SK-N-SH (cell line): ENCODE data around the gene ADTRP. TPM values are rescaled to one million over a fixed set of nuclear protein-coding genes. Genes with fewer than 3 reads are reported as not detected.

ENCODE experiments used
- ELF1 ChIP-seq: IDR thresholded peaks from 2 replicates; pipeline ENCODE4 v1.4.0; 2012
- EP300 ChIP-seq, 2 experiments: IDR thresholded peaks; 2 replicates each; pipeline versions ENCODE4 v1.4.0 to v1.6.1; 2012; ENCODE audit warnings: borderline replicate concordance in 1 of 2, low read depth in 1 of 2, low read length in 1 of 2
- EZH2phosphoT487 ChIP-seq: fragments of 200-600 bp; sonication (generic); IDR thresholded peaks from 2 replicates; pipeline ENCODE4 v1.6.1; 2017; ENCODE audit warnings: low read depth, mixed run types, mild to moderate bottlenecking, antibody characterized with exemption, moderate library complexity, borderline replicate concordance
- MEF2A ChIP-seq: IDR thresholded peaks from 2 replicates; pipeline ENCODE4 v1.4.0; 2012; ENCODE audit warnings: low read depth, borderline replicate concordance
- MXI1 ChIP-seq: IDR thresholded peaks from 2 replicates; pipeline ENCODE4 v1.6.1; 2012; ENCODE audit warnings: mild to moderate bottlenecking, low read depth, low read length, improper control_type of control experiment
- PBX3 ChIP-seq: IDR thresholded peaks from 2 replicates; pipeline ENCODE4; 2012
- POLR2AphosphoS5 ChIP-seq: IDR thresholded peaks from 2 replicates; pipeline ENCODE4 v1.6.1; 2012; ENCODE audit warnings: low read depth, low read length
- RAD21 ChIP-seq: IDR thresholded peaks from 2 replicates; pipeline ENCODE4 v1.6.1; 2012; ENCODE audit warnings: mild to moderate bottlenecking, low read length
- RXRA ChIP-seq: IDR thresholded peaks from 2 replicates; pipeline ENCODE4 v1.4.0; 2012; ENCODE audit warnings: low read depth, mild to moderate bottlenecking, borderline replicate concordance
- SMC3 ChIP-seq: IDR thresholded peaks from 2 replicates; pipeline ENCODE4 v1.6.1; 2012; ENCODE audit warnings: low read depth, low read length, improper control_type of control experiment
- TAF1 ChIP-seq: IDR thresholded peaks from 2 replicates; pipeline ENCODE4 v1.6.1; 2012; ENCODE audit warnings: low read depth, mild to moderate bottlenecking, low read length, moderate library complexity, borderline replicate concordance
- TCF12 ChIP-seq: IDR thresholded peaks from 2 replicates; pipeline ENCODE4 v1.4.0; 2012
- USF1 ChIP-seq: IDR thresholded peaks from 2 replicates; pipeline ENCODE4 v1.4.0; 2012; ENCODE audit warnings: low read depth, borderline replicate concordance
- polyA plus RNA-seq, 3 experiments: library from polyadenylated mRNA; depleted of rRNA; stranded (reverse); fragments of >200 nt; gene quantifications; 2 replicates each; pipeline ENCODE4 v1.2.3, GENCODE V29; 2012
- TF ChIP-seq, protein P1 (sequence below): IDR thresholded peaks from 2 replicates; pipeline ENCODE4 v1.6.1; 2012; ENCODE audit warnings: mild to moderate bottlenecking, low read depth, low read length, moderate library complexity
- TF ChIP-seq, protein P2 (sequence below): fragments of 200-600 bp; sonication (generic); IDR thresholded peaks from 2 replicates; pipeline ENCODE4 v1.6.1; 2017; ENCODE audit warnings: antibody characterized with exemption, mild to moderate bottlenecking, moderate library complexity

Gene ADTRP
- polyA plus RNA-seq, 1 of the 3 experiments (the other 2 are of a cell fraction) = 0.84 TPM

- TF ChIP-seq, protein P1, sequence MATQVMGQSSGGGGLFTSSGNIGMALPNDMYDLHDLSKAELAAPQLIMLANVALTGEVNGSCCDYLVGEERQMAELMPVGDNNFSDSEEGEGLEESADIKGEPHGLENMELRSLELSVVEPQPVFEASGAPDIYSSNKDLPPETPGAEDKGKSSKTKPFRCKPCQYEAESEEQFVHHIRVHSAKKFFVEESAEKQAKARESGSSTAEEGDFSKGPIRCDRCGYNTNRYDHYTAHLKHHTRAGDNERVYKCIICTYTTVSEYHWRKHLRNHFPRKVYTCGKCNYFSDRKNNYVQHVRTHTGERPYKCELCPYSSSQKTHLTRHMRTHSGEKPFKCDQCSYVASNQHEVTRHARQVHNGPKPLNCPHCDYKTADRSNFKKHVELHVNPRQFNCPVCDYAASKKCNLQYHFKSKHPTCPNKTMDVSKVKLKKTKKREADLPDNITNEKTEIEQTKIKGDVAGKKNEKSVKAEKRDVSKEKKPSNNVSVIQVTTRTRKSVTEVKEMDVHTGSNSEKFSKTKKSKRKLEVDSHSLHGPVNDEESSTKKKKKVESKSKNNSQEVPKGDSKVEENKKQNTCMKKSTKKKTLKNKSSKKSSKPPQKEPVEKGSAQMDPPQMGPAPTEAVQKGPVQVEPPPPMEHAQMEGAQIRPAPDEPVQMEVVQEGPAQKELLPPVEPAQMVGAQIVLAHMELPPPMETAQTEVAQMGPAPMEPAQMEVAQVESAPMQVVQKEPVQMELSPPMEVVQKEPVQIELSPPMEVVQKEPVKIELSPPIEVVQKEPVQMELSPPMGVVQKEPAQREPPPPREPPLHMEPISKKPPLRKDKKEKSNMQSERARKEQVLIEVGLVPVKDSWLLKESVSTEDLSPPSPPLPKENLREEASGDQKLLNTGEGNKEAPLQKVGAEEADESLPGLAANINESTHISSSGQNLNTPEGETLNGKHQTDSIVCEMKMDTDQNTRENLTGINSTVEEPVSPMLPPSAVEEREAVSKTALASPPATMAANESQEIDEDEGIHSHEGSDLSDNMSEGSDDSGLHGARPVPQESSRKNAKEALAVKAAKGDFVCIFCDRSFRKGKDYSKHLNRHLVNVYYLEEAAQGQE = no peak
- no peak for TF ChIP-seq TAF1
- no peak; the same call in 1 of the 2 replicates for TF ChIP-seq MEF2A
- TF ChIP-seq, protein P2, sequence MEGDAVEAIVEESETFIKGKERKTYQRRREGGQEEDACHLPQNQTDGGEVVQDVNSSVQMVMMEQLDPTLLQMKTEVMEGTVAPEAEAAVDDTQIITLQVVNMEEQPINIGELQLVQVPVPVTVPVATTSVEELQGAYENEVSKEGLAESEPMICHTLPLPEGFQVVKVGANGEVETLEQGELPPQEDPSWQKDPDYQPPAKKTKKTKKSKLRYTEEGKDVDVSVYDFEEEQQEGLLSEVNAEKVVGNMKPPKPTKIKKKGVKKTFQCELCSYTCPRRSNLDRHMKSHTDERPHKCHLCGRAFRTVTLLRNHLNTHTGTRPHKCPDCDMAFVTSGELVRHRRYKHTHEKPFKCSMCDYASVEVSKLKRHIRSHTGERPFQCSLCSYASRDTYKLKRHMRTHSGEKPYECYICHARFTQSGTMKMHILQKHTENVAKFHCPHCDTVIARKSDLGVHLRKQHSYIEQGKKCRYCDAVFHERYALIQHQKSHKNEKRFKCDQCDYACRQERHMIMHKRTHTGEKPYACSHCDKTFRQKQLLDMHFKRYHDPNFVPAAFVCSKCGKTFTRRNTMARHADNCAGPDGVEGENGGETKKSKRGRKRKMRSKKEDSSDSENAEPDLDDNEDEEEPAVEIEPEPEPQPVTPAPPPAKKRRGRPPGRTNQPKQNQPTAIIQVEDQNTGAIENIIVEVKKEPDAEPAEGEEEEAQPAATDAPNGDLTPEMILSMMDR = no peak
- TF ChIP-seq RAD21 = no peak
- TF ChIP-seq RXRA = peak; percentile 23; the same call in 1 of the 2 replicates
- TF ChIP-seq EP300 (IDR thresholded peaks at IDR 0.05; ENCODE audit: borderline replicate concordance in 1 of 2, low read depth in 1 of 2, low read length in 1 of 2) = peak in 1 of 2 experiments; percentile 82; a peak in 2 of 4 replicates
- no peak for TF ChIP-seq EZH2phosphoT487
- peak; percentile 58; the same call in 1 of the 2 replicates for TF ChIP-seq POLR2AphosphoS5
- TF ChIP-seq ELF1 = 0 out of 2 replicates have a peak, but pooled peaks have one; percentile 18
- no peak for TF ChIP-seq MXI1
- TF ChIP-seq USF1 = no peak
- no peak for TF ChIP-seq SMC3
- peak; percentile 70 for TF ChIP-seq TCF12
- peak; percentile 64 for TF ChIP-seq PBX3
Measured at GRCh38 chr6:11772109-11772825, 6.3 kb downstream of the ADTRP start (continued).
